NCI-H748 (cell line): Measurements from ENCODE around the gene EZH2.

ENCODE experiments used
- DNase-seq: peaks from one replicate; lab custom pipeline; 2025; ENCODE audit not compliant: unreplicated experiment; lab: John Stamatoyannopoulos, UW

The EZH2 gene

DNA sequence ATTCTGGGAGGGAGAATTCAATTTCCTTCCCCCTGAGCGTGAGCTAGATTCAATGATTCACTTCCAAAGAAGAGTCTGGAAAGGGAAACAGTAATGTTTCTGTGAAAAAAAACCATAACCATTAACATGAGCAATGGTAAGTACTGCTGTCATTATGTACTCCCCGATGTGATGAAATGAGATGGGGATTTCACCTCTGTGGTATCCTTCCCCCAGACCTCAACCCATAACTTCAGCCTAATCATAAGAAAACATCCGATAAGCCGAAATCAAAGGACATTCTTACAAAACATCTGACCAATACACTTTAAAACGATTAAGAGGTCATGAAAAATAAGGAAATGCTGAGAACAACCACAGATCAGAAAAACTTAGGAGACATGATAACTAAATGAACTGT lies 27.2 kb downstream of the EZH2 start:
- DNase-seq: no peak

DNA sequence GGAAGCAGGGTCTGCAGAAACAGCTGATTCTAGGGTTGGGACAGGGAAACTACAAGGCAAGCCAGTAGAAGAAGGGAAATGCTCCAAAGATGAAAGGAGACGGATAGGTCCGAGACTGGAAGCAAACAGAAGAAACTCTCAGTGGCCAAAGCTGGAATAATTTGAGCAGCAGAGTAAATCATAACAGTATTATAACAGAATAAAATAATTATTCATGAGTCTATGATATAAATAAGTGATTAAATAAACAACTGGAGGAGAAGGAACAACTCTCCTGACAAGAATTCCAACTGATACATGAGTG lies 27.6 kb downstream of the EZH2 start:
- no peak for DNase-seq

DNA sequence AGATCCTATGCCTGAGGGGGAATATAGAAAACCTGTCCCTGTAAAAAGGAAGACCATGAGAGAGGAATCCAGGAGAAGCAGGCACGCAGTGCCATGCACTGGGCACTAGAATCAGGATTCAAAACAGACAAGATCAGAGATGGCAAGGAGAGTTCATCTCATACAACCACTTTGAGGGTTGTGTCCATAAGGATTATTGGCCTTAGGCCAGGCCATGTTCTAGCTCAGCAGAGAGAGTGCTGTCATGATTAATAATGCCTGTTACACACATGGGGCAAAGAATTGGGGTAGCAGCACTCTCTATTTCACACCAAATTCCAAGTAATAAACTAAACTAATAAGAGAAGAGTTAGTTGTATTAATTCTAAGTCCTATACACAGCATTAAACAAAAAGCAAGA lies 29.1 kb downstream of the EZH2 start:
- no peak for DNase-seq

DNA sequence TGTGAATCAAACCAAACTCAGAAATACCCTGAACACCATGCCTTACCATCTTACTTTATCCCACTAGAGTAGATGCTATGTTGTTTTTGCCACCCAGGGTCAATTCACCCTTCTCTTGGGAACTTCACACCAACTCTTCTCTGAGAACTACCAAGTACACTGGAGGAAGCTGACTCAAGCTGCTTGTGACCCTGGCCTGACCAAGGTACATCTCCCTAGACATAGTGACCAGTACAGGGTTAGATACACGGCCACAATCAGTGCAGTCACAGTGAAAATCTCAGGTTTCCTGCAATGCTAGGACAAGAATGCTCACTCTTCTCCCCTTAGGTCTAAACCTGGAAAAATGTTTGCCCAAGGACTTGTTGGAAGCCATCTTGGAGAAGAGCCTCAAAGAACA lies 31.8 kb downstream of the EZH2 start:
- DNase-seq: no peak

DNA sequence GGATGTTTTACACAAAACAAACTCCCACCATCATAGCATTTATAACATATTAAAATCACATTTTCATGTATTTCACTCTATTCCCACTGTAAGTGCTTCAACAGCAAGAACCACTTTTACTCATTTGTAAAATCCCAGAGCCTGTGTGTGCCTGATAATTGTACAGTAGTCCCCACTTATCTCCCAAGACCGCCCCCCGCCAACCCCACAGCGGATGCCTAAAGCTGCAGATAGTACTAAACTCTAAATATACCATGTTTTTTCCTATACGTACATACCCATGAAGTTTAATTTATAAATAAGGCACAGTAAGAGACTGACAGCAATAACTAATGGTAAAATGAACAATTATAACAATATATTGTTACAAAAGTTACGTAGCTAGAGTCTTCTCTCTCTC lies 33.5 kb downstream of the EZH2 start:
- DNase-seq: no peak

DNA sequence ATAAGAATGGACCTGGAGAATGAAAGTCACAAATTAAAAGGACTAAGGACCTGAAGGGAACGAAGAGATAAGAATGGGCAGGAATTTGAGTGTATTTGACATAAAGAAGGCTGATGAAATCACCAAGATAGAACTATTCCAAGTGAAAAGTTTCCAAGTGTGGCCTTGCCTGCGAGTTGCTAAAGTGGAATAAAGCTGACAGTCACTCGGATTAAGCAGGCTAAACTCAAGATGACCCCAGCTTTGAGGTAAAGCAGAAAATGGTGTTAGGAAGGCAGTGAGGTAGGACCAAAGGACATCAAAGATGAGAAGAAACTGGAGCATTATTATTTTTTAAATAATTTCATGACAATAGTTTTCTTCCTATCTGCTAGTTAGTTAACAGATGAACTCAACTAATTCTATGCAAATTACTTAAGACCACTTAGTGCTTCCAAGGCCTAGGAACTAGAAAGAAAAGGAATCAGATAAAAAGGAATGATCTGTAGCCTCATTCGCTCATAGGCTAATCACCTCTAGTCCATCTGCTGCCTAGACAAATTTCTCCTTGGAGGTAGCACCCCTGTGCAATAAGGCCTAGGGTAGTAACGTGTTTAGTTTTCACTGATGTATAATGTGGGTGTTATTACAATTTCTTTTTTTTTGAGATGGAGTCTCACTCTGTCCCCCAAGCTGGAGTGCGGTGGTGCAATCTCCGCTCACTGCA lies 34.5 kb downstream of the EZH2 start:
- no peak for DNase-seq

DNA sequence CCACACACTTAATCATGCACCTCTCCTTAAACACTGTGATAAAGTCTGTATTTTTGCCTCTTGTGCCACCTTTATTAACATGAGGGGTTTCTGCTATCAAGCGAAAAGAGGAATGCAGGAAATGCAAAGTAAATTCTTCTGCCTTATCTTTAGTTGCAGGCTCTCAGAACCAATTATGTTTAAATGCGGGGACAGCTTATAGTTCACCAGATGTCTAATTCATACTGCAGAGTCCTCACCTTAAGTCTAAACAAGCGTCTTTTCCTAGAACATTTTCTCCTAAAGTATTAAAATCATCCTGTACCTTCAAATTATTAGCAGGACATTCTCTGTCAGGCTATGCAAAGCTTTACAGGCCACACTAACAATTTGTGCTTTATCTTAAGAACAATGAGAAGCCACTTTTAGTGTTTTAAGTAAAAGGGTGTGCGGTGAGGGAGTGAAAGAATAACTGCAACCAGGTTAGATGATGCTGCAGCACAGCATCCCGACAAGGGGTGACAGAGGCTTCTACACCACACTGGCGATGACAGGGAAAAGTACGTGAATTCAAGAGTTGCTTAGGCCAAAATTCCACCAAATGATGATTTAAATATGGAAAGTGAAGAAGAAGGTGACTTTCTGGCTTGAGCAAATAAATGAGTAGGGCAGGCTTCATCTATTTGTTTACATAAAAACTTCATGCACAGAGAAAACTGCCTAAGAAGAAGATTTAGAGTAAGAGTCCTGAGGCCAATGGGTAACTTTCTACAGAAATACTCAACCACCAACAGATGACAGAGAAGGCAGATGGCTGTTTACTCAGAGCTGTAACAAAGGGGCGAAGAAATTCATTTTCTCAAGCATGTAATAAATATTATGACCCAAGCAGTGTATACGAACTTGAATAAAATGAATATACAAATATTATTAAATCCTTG lies 36.0 kb downstream of the EZH2 start:
- DNase-seq: no peak

DNA sequence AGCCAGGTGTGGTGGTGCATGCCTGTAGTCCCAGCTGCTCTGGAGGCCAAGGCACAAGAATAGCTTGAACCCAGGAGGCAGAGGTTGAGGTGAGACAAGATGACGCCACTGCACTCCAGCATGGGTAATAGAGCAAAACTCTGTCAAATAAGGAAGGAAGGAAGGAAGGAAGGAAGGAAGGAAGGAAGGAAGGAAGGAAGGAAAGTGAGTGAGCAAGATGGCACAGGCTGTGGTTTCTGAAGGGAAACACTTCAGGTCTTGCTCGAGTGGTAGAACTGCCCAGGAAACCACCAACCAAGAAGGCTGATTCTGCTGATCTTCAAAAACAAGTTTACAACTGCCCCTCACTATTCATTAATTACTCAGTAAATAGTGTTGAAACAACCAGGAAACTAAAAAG lies 45.2 kb downstream of the EZH2 start:
- DNase-seq: no peak

DNA sequence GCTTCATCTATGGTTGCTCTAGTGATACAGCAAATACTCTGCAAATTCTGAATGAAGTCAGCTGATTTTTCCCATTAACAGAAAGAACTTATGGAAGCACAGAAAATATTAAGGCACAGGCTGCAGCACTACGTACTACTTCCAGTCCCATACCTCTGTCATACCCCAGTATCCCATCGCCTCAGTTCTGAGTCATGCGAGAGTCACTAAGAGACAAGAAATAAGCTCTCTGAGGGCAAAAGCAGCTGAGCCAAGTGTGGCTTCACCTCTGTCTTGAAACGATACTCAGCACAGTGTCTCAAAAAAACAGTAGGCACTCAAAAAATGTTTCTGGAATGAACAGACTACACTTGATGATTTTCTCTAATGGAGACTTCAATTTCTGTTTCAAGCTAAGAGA lies 48.2 kb downstream of the EZH2 start:
- DNase-seq: no peak

DNA sequence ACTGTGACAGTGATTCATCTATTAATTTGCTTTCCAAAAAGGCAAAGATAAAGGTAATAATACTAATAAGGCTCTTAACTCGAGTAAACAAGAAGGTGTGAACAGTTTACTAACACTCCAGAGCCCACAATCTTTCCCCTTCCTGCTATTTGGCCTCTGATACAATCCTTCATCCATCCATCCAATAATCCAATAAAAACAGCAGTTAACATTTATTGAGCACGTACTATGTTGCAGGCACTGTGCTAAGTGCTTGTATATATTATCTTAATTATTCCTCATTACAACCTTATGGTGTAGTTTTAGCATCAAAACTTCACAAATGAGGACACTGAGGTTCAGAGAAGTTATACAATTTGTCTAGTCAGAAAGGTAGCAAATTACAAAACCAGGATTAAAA lies 49.5 kb downstream of the EZH2 start:
- DNase-seq: no peak

DNA sequence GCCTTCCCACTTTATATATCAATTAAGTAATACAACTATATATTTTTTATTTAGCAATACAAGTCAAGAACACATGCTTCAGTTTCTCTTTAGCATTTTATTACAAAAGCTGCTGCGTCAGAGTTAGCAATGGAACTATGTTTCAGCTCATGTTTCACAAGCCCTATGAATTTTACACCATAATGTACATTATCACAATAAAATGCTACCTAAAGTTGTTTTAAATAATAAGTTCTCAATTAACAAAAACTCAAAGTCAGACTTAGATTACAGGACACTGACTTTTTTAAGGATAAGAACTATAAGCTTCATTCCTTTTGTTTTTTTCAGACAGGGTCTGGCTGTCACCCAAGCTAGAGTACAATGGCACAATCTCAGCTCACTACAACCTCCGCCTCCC lies 52.3 kb downstream of the EZH2 start:
- DNase-seq: no peak

DNA sequence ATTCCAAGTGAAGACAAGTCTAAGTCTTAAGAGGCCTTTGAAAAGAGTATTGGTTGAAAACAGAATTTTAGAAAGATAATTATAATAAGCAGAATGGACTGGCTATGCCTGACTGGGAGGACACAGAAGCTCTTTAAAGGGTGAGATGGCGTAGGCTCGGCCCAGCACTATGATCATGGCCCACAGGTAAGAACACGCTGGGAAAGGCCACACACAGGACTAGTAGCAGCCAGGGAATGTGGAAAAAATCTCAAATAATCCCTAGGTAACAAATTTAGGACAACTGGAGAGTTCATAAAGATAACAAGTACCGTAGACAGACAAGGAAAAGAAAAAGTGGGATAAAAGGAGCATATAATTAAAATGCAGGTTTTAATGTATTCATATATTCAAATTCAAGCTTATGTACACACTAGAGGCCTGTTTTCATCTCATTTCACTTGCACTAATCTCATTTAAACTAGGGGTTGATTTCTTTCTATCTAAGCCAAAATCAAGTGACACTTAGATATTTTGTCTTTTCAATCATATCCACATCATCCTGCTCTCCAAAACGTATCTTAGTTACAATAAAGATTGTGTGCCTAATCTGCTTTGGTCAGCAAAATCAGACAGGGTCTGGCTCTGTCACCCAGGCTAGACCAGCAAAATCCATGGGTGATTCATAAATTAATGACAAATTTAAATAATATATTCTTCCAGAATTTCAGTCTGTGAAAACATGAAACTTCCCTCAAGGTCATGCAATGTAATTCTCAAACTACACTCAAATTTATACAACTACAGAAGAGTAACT lies 53.0 kb downstream of the EZH2 start:
- no peak for DNase-seq

DNA sequence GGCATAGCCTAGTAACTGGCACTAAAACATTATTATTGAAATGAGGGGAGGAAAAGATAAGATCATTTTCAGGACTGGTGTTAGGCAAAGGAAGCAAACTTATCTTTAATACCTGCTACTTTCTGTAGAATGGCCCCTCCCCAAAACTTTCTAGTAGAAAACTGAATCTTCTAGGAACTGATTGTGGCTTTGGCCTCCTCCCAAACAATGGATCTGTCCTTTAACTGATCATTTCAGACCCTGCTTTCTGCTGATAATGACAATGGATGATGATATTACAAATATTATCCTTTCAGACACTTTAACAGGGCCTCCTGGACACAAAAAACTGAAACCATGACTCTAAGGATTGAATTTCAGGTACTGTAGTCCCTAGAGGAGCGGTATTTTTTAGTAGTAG lies 55.1 kb downstream of the EZH2 start:
- no peak for DNase-seq

DNA sequence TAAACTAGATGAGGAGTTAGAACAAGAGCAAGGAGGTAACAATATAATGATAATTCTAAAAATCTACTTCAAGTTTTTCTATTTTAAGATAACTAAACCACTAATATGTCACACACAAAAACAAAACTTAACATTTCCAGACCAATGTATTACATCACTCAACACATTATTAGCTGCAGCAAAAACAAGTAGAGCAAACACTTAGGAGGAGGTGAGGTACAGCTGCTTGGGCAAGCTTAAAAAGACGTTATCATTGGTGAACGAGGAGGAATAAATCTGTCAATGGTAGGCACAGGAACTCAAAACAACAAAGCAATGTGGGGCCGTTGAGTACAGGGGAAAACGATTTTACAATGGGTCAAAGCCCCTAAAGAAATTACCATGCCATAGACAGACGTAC lies 58.8 kb downstream of the EZH2 start:
- no peak for DNase-seq

DNA sequence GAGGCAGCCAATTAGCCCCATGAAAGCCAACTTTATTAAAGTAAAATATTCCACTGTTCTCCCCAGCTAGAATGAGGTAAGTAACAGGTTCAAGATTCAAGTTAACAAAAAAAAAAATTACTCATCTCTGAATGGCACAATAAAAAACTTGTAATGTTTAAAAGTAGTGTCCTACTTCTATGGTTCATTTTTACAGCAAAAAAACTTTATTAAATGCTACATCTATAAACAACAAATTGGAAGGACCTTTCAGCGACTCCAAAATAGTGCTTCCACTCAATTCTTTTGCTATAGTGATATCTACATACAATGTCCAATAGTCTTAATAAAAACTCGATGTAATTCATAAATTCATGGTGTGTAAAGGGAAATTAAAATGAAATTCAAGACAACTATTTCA lies 59.2 kb downstream of the EZH2 start:
- no peak for DNase-seq

DNA sequence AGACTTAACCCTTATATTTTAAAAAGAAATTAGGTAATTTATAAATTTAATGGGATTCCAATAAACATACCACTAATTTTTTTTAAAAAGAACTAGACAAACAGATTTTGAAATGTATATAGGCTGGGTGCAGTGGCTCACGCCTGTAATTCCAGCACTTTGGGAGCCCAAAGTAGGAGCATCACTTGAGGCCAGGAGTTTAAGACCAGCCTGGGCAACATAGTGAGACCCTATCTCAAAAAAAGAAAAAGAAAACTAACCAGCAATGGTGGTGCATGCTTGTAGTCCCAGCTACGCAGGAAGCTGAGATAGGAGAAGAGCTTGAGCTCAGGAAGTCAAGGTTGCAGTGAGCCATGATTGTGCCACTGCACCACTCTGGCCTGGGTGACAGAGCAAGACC lies 62.7 kb downstream of the EZH2 start:
- DNase-seq: no peak

DNA sequence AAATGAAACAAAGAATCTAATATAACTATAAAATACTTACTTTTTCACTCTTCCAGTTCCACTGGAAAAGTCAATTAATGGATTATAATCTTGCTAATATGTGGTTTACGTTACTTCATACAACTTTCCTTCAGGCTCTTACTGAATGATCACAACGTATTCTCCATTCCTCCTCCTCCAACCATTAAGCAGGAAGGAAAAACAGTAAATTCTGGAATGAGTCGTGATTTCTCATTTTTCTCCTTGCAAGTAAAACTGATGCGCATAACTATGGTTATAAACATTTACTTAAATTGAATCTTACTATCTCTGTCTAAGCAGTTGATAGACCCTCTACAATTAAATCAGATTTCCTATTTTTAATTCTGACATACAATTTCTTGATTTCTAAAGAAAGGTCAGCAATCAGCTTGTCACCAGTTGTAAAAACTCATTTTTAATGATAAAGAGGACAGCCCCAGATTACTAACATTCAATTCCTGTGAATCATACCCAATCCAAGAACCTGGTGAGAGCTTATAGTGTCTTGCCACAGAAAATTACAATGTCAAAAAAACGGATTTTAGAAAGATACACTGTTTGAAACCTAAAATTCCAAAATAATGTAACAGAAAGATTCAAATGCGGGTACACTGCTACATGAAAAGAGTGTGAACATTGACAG lies 64.3 kb downstream of the EZH2 start:
- no peak for DNase-seq

DNA sequence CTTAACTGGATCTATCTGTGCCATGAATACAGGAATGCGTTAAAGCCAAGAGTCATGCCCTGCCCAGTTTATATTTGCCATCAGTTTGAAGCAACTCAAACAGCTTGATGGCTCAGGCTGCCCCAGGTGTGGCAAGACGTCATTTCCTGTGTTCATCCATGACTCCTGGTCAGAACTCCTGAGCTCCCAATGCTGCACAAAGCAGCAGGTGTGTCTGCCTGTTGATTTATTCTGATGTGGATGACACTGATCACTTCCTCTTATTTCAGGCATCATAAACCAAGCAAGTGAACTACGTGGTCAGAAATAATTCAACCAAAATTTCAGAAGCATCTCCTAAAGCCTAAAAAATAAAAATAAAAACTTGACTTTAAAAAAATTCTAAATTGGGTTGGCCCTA lies 68.5 kb downstream of the EZH2 start:
- DNase-seq: peak; percentile 38

DNA sequence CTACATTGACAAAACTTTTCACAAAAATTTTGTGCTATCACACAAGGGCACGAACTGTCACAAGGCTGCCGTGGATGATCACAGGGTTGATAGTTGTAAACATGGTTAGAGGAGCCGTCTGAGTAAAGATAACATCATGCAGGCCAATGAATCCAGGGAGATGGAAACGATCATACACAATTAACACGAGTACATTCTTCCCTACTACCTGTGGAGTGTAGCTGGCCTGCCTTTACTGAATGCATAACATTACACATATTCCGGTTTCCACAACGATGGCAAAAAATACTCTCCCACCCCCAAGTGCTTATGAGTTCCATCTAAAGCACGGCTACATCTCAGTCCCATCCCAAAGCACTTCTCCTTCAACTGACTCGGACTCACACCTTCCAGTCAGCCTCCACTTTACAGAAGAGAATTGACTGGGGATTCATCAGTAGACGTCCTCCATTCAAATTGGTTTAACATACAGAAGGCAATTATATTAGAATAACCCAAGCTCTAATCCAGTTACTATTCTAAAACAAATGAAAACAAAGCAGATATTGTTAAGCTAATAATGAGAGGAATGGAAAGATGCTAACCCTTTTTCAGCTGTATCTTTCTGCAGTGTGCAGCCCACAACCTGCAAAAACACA lies 69.0 kb downstream of the EZH2 start:
- DNase-seq: no peak

DNA sequence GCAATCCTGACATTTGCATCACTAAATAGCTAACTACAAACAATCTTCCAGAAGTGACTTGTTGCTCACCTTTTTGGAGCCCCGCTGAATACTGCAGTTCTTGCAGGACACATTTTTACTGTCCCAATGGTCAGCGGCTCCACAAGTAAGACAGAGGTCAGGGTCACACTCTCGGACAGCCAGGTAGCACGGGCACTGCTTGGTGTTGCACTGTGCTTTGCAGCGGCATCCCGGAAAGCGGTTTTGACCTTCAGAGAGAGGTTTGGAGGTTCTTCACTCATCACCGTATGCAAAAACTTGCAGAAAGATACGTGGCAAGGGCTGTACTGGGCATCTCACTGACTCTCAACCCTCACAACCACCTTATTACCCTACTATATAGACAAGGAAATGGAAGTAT lies 70.2 kb downstream of the EZH2 start:
- DNase-seq: no peak

DNA sequence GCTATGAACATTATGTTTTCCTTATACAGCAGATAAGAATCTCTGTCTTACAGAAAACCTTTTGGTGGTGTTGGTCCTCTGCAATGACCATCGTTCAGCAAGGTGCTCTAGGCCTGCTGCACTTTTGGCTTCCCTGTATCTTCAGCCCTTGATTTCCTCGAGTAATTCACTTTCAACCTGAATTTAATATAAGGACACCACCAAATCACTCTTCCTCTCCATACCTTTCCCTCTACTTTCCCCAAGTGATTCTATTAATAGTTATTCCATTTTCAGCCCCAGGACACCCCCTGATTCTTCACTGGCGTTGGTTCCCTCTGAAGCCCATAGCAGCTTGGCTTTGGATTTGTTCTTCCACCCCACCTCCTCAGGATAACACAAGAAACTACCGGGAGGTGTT lies 72.2 kb downstream of the EZH2 start:
- no peak for DNase-seq
